Measurements from ENCODE around the gene FTSJ1. TPM values are rescaled to one million over a fixed set of nuclear protein-coding genes. Genes with fewer than 3 reads are reported as not detected.

Gene FTSJ1
- total RNA-seq, 1 donor = 53.5 TPM

DNA sequence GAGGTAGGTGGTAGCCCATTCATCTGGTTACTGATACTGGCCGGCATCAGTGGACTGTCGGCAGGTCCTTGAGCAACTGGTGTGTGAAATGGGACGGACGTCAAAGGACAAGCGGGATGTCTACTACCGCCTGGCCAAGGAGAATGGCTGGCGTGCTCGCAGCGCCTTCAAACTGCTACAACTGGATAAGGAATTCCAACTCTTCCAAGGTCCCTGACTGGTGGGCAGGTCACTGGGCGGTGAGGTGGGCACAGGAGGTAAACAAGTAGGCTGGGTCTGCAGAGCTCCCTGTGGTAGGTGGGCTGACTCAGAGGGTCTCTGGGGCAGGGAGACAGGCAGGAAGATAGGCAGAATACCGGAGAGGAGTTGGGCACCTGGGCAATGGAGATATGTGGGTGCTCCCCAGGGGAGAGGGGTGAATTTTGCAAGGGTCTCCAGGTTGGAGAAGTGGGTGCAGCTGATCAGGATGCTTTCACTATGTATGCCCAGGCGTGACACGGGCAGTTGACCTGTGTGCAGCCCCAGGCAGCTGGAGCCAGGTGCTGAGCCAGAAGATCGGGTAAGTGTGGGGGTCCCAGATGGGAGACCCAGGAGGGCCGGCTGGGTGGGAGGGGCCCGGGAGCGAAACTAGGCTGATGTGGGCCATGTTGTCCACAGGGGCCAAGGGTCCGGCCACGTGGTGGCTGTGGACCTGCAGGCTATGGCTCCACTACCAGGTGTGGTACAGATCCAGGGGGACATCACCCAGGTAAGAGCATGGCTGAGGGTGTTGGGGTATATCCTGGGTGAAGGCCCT, 2.2 kb downstream of the FTSJ1 start:
- TF ChIP-seq, protein P1, sequence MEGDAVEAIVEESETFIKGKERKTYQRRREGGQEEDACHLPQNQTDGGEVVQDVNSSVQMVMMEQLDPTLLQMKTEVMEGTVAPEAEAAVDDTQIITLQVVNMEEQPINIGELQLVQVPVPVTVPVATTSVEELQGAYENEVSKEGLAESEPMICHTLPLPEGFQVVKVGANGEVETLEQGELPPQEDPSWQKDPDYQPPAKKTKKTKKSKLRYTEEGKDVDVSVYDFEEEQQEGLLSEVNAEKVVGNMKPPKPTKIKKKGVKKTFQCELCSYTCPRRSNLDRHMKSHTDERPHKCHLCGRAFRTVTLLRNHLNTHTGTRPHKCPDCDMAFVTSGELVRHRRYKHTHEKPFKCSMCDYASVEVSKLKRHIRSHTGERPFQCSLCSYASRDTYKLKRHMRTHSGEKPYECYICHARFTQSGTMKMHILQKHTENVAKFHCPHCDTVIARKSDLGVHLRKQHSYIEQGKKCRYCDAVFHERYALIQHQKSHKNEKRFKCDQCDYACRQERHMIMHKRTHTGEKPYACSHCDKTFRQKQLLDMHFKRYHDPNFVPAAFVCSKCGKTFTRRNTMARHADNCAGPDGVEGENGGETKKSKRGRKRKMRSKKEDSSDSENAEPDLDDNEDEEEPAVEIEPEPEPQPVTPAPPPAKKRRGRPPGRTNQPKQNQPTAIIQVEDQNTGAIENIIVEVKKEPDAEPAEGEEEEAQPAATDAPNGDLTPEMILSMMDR (IDR thresholded peaks at IDR 0.05; ENCODE audit: insufficient read depth, low read depth, low read length) = no peak
- no peak for DNase-seq (ENCODE audit: low read depth)
- H3K4me3 ChIP-seq (ENCODE audit: low read depth, low read length) = no peak overlapping the region

DNA sequence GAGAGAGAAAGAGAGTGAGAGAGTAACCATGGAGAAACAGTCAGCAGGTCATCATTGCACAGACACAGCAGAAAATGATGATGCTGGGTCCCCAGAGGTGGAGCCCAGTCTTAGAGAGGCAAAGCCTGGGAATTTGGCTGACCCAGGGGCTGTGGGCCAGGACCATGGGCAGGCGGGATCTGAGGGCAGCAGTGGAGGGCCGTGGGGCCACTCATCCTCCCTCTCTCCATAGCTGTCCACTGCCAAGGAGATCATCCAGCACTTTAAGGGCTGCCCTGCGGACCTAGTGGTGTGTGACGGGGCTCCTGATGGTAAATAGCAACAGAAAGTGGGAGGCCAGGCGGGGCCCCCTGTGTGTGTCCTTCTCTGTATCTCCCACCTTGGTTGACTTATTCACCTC, 2.8 kb downstream of the FTSJ1 start:
- no peak for DNase-seq (ENCODE audit: low read depth)
- TF ChIP-seq, protein P1 (IDR thresholded peaks at IDR 0.05; ENCODE audit: insufficient read depth, low read depth, low read length) = no peak
- no peak overlapping the region for H3K4me3 ChIP-seq (ENCODE audit: low read depth, low read length)

DNA sequence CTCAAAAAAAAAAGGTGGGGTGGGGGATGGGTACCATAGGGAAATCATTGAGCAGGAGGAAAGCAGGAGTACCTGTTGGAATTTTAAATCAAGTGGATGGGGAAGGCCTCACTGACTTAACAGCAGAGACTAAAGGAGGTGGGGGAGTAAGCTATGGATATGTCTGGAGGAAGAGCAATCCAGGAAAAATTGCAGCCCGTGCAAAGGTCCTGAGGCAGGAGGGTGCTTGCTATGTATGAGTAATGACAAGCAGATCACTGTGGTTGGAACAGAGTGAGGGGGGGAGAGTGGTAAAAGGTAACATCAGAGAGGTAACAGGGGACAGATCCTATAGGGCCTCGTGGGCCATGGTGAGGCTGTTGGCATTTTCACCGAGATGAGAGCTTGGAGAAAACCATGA, 4.1 kb downstream of the FTSJ1 start:
- H3K4me3 ChIP-seq (ENCODE audit: low read depth, low read length) = no peak overlapping the region
- DNase-seq (ENCODE audit: low read depth) = no peak
- TF ChIP-seq, protein P1 (IDR thresholded peaks at IDR 0.05; ENCODE audit: insufficient read depth, low read depth, low read length) = no peak

DNA sequence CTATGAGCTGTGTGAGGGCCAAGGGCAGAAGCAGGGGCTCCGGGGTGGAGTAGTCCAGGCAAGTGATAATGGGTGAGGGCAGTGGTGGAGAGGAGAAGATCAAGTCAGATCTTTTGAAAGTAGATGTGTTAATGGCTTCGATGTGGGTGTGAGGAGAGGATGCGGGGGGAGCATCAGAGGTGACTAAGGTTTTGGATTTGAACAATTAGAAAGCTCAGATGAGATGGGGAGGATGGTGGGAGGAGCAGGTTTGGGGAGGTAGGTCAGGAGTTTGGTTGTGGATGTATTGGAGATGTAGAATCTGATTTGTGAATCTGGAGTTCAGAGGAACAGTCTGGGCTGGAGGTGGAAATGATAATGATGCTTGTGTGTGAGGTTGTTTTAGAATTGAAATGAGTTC, 4.6 kb downstream of the FTSJ1 start:
- no peak for DNase-seq (ENCODE audit: low read depth)
- no peak overlapping the region for H3K4me3 ChIP-seq (ENCODE audit: low read depth, low read length)
- TF ChIP-seq, protein P1 (IDR thresholded peaks at IDR 0.05; ENCODE audit: insufficient read depth, low read depth, low read length) = no peak

DNA sequence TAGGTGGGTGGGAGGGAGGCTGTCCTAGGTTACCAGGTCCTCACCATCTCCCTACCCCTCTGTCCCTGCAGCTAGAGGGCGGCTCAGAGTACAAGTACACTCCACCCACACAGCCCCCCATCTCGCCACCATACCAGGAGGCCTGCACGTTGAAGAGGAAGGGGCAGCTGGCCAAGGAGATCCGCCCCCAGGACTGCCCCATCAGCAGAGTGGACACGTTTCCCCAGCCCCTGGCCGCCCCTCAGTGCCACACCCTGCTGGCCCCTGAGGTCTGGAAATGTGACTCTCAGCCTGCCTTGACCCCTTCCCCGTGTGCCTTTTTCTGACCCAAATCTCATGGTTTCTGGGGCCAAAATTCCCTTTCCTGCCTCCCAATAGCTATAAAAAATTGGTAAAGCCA, 6.5 kb downstream of the FTSJ1 start:
- TF ChIP-seq, protein P1 (IDR thresholded peaks at IDR 0.05; ENCODE audit: insufficient read depth, low read depth, low read length) = no peak
- no peak for DNase-seq (ENCODE audit: low read depth)

DNA sequence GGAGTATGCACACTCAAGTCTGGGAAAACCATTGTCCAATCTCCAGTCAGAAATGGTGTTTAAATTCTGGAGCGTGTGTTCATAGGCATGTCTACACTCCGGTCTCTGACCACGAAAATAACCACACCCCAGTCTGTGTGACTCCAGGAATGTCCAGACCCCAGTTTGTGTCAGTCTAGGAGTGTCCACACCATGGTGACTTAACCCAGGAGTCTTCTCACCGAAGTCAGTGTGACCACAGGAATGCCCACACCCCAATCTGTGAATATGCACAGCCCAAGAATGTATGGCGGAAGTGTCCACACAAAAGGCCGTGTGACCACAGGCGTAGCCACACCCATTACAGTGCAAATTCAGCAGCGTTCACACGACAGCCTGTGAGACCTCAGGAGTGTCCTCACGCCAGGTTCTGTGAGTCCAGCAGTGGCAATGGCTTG, 11.4 kb downstream of the FTSJ1 start:
- TF ChIP-seq, protein P1 (IDR thresholded peaks at IDR 0.05; ENCODE audit: insufficient read depth, low read depth, low read length) = no peak
- H3K4me3 ChIP-seq (ENCODE audit: low read depth, low read length) = no peak overlapping the region
- DNase-seq (ENCODE audit: low read depth) = peak; percentile 96

More for the DNA sequence above, 6.5 kb downstream of the FTSJ1 start:
- no peak overlapping the region for H3K4me3 ChIP-seq (ENCODE audit: low read depth, low read length)

Data from fibroblast of villous mesenchyme (primary cell).